Mesodermal cell (in vitro differentiated cells): ENCODE measurements around the gene ATP13A2.

Source experiments
- H3K27ac ChIP-seq: 2 replicates; pipeline ENCODE4 v1.7.0; 2013; ENCODE audit warnings: mild to moderate bottlenecking, low read depth, low read length, moderate library complexity; ENCODE audit not compliant: severe bottlenecking
- H3K36me3 ChIP-seq: 2 replicates; pipeline ENCODE4 v1.7.1; 2013; ENCODE audit warnings: mild to moderate bottlenecking, low read length, moderate library complexity; ENCODE audit not compliant: control insufficient read depth, insufficient read depth
- H3K4me1 ChIP-seq: one replicate; pipeline ENCODE4 v1.7.1; 2013; ENCODE audit warnings: mild to moderate bottlenecking, low read length; ENCODE audit not compliant: insufficient read depth, control insufficient read depth, poor library complexity, severe bottlenecking
- H3K4me3 ChIP-seq: 2 replicates; pipeline ENCODE4 v1.7.0; 2013; ENCODE audit warnings: low read length, control low read depth, mild to moderate bottlenecking; ENCODE audit not compliant: insufficient read depth, poor library complexity, severe bottlenecking; ENCODE audit errors: extremely low read depth
- H3K9me3 ChIP-seq: 2 replicates; pipeline ENCODE4 v1.7.1; 2013; ENCODE audit warnings: mild to moderate bottlenecking, low read length, moderate library complexity; ENCODE audit not compliant: control insufficient read depth
- WGBS, 2 experiments: methylation state at CpG; one replicate each; pipeline ENCODE4 v1.1.5; 2013; ENCODE audit warnings: missing lambda C conversion rate in 2 of 2; ENCODE audit not compliant: insufficient coverage in 2 of 2; 5-methylcytosine and 5-hydroxymethylcytosine counted together

Gene ATP13A2

GRCh38 chr1:17028662-17029188 is 17.0 kb upstream of the ATP13A2 start:
- Histone ChIP-seq H3K4me3 (no peak overlapping the region), H3K36me3 (peaks cover 99% of the 10 kb centered on the region), H3K4me1 (no peaks in the 10 kb centered on the region), H3K9me3 (no peaks in the 10 kb centered on the region), H3K27ac (no peak overlapping the region)
- WGBS, 2 experiments = 95% methylated on average over 3 to 4 of the region's 5 CpGs

- Histone ChIP-seq H3K4me1 (no peaks in the 10 kb centered on the region), H3K9me3 (no peaks in the 10 kb centered on the region), H3K36me3 (peaks cover 99% of the 10 kb centered on the region), H3K4me3 (no peak overlapping the region), H3K27ac (no peak overlapping the region)
- no CpG with 5 or more reads among the region's 2 CpGs for WGBS, 2 experiments
Measured at GRCh38 chr1:17027900-17028299, 16.2 kb upstream of the ATP13A2 start.

DNA sequence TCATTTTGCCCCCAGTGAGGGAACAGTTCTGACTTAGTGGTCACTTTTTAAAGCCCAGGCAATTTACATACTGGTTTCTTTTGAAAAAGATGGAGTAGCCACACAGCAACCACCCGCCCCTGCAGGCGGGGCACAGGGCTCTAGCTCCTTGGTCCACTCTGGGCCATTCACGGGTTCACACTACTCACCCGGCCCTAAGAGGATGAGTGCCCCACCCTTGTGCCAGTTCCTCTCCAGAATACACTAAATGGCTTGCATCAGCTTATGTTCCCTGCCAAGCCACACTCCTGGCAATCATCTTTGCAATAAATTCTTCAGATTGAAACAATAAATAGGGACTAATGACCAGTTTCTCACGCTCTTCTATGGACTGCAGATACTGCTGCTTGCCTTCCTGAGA is 15.7 kb upstream of the ATP13A2 start:
- 81 to 88% methylated on average over 4 of the region's 5 CpGs for WGBS, 2 experiments
- Histone ChIP-seq H3K36me3 (peaks cover 99% of the 10 kb centered on the region), H3K4me1 (no peaks in the 10 kb centered on the region)

DNA sequence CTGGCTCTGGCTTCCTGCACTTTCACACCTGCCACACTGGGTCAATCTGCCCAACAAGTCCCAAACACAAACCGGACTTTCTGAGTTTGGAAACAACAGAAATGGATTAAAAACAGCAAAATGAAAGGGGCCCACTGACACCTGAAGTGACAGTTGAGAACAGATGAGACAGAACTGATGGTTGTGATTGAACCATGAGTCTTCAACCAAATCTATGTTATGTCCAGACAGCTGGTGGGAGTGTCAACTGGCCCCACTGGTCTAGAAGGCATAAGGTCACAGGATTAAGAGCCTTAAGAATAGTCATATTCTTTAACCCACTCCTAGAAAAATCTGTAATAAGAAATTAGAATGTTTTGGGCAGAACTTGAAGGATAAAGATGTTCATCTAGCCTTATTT is 13.0 kb upstream of the ATP13A2 start:
- H3K36me3 ChIP-seq = peaks cover 99% of the 10 kb centered on the region

More for the DNA sequence above, 15.7 kb upstream of the ATP13A2 start:
- Histone ChIP-seq H3K9me3 (no peaks in the 10 kb centered on the region), H3K4me3 (no peak overlapping the region), H3K27ac (no peak overlapping the region)

DNA sequence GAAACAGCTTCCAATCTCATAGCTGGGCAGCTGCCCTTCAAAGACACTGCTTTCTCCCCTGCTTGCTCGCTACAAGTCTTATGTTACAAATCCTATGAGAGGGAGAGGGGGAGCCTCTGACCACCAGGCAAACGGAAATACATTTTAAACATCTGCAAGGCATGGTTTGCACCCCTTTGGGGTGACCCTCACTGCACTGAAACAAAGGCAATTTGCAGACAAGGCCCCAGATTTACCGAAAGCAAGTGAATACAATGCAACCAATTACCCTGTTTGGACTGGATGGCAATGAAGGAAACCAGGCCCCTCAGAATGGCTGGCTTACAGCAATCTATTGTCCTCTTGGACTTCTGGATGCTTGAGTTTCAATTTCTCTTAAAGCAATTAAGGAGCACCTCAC is 11.8 kb upstream of the ATP13A2 start:
- H3K36me3 ChIP-seq = peaks cover 99% of the 10 kb centered on the region
- no peak overlapping the region for H3K27ac ChIP-seq

More for the DNA sequence above, 13.0 kb upstream of the ATP13A2 start:
- no peaks in the 10 kb centered on the region for H3K9me3 ChIP-seq
- H3K4me3 ChIP-seq = no peak overlapping the region
- H3K4me1 ChIP-seq = no peaks in the 10 kb centered on the region
- H3K27ac ChIP-seq = no peak overlapping the region
- 88 to 100% methylated on average over 1 of the region's 1 CpG for WGBS, 2 experiments

DNA sequence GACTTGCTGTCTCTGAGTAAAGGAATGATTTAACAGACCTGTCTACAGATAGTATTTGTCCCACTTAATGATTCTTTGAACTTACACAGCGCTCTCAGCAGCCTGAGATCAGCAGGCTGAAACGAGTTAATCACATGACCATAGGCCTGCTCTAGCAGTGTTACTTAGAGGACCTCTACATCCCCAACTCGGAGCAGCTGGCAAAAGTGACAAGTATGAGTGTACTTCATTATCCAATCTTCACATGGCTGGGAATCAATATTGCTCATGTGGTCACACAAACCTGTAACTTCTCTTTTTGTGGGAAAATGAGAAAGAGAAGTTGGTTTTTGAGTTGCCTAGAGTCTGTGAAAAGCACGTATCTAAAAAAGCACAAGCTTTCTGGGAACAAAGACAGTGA is 11.4 kb upstream of the ATP13A2 start:
- WGBS, 2 experiments = 100% methylated on average over 1 to 3 of the region's 4 CpGs
- H3K4me1 ChIP-seq = no peaks in the 10 kb centered on the region
- H3K36me3 ChIP-seq = peaks cover 99% of the 10 kb centered on the region
- H3K27ac ChIP-seq = no peak overlapping the region
- H3K4me3 ChIP-seq = no peak overlapping the region
- H3K9me3 ChIP-seq = no peaks in the 10 kb centered on the region

More for the DNA sequence above, 11.8 kb upstream of the ATP13A2 start:
- Histone ChIP-seq H3K9me3 (no peaks in the 10 kb centered on the region), H3K4me1 (no peaks in the 10 kb centered on the region), H3K4me3 (no peak overlapping the region)
- 82 to 91% methylated on average over 1 to 2 of the region's 3 CpGs for whole genome bisulfite sequencing, 2 experiments

DNA sequence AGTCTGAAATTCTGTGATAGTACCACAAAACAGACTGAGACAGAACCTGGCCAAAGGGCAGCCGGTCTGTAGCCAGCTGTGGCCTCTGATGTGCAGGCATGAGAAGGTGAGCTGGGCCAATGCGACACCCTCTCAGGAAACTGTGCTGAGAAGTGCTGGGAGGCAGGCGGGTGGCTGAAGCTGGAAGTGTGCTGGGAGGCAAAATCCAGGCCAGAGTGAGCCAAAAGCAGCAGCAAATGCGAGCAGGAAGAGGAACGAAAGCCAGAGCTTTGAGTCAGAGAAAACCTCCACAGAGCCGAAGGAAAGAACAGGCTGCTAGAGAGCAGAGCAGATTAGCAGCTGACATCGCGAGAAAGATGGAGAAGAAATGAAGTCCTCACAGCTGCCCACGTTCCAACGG is 10.2 kb upstream of the ATP13A2 start:
- H3K27ac ChIP-seq = no peak overlapping the region
- 96 to 97% methylated on average over 10 of the region's 10 CpGs for WGBS, 2 experiments
- H3K36me3 ChIP-seq = peaks cover 96% of the 10 kb centered on the region
- no peaks in the 10 kb centered on the region for H3K9me3 ChIP-seq
- H3K4me1 ChIP-seq = no peaks in the 10 kb centered on the region
- H3K4me3 ChIP-seq = no peak overlapping the region

GRCh38 chr1:17020502-17020901 is 8.8 kb upstream of the ATP13A2 start:
- Histone ChIP-seq H3K4me1 (peaks cover 10% of the 10 kb centered on the region), H3K36me3 (peaks cover 82% of the 10 kb centered on the region), H3K27ac (no peak overlapping the region), H3K4me3 (no peak overlapping the region), H3K9me3 (no peaks in the 10 kb centered on the region)
- WGBS, 2 experiments = 88 to 94% methylated on average over 1 to 2 of the region's 2 CpGs

DNA sequence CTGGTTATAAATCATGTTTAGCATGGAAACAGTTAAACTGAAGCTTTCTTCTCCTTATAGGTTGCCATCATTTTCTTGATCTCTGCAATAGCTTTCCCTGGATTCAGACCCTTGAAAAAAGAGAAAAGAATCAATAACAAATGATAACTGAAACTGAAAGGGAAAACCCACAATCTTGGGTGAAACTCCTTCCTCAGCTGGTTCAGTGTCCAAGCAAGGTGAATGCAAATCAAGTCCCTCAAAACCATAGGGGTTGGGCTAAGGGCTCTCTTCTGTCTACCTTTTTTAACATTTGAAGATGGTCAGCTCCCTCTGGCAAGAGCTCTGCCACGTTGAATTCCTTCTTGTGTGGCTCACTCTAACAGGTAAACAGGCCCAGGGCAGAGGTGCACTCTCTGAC is 7.1 kb upstream of the ATP13A2 start:
- WGBS, 2 experiments = 36 to 89% methylated on average over 1 of the region's 1 CpG
- H3K27ac ChIP-seq = no peak overlapping the region

DNA sequence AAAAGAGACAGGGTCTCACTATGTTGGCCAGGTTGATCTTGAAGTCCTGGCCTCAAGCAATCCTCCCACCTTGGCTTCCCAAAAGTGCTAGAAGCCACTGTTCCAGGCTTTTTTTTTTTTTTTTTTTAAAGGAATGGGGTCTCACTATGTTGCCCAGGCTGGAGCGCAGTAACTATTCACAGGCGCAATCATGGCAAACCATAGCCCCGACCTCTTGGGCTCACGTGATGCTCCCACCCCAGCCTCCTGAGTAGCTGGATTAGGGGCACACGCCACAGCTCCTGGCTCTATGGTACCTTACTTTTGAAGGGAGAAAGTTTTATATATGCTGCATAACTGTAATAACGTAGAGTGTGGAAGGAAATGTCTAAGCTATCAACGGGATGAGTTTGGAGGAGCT is 5.7 kb upstream of the ATP13A2 start:
- no peak overlapping the region for H3K4me3 ChIP-seq
- H3K4me1 ChIP-seq = peaks cover 28% of the 10 kb centered on the region
- 89 to 98% methylated on average over 3 to 5 of the region's 7 CpGs for WGBS, 2 experiments

More for the DNA sequence above, 7.1 kb upstream of the ATP13A2 start:
- H3K9me3 ChIP-seq = no peaks in the 10 kb centered on the region
- no peak overlapping the region for H3K4me3 ChIP-seq
- peaks cover 65% of the 10 kb centered on the region for H3K36me3 ChIP-seq
- peaks cover 26% of the 10 kb centered on the region for H3K4me1 ChIP-seq

GRCh38 chr1:17016317-17016661 is 4.6 kb upstream of the ATP13A2 start:
- Histone ChIP-seq H3K9me3 (no peaks in the 10 kb centered on the region), H3K27ac (peak overlapping the region; percentile 97), H3K36me3 (peaks cover 40% of the 10 kb centered on the region), H3K4me1 (peaks cover 28% of the 10 kb centered on the region), H3K4me3 (no peak overlapping the region)
- 43 to 46% methylated on average over 3 of the region's 5 CpGs for WGBS, 2 experiments

More for the DNA sequence above, 5.7 kb upstream of the ATP13A2 start:
- H3K27ac ChIP-seq = no peak overlapping the region
- no peaks in the 10 kb centered on the region for H3K9me3 ChIP-seq
- peaks cover 51% of the 10 kb centered on the region for H3K36me3 ChIP-seq
